ENCODE data around the gene HDAC5. TPM values are rescaled to one million over a fixed set of nuclear protein-coding genes. Genes with fewer than 3 reads are reported as not detected.
"Not testable (repeated sequence)": the region's sequence is repeated elsewhere in the genome, so short reads cannot be mapped to it uniquely, and the experiment has no call there.

HDAC5 gene
- 49.5 TPM for polyA plus RNA-seq

GRCh38 chr17:44123356-44124117, at the start of gene HDAC5:
TSS of gene HDAC5 (minus strand) at chr17:44123641. CDS start at chr17:44117515, 6,126 bp downstream.
- peaks cover 22 to 29% (median 27%) of the 10 kb centered on the region in 3 donors for H3K4me1 Mint-ChIP-seq
- peak within 1 kb of the TSS; percentile 89 to 99 (median 96) for H3K4me3 Mint-ChIP-seq
- no peaks in the 10 kb centered on the region for H3K9me3 Mint-ChIP-seq
- H3K36me3 Mint-ChIP-seq: peaks cover 1% of the 10 kb centered on the region
- peak within 1 kb of the TSS; percentile 91 to 96 (median 94) for H3K27ac Mint-ChIP-seq
- no peaks in the 10 kb centered on the region for H3K27me3 Mint-ChIP-seq

GRCh38 chr17:44171931-44172455, 48.6 kb upstream of the HDAC5 start:
- Mint-ChIP-seq H3K4me3 (no peak overlapping the region), H3K27me3 (no peaks in the 10 kb centered on the region), H3K36me3 (no peaks in the 10 kb centered on the region), H3K9me3 (no peaks in the 10 kb centered on the region), H3K27ac (no peak overlapping the region), H3K4me1 (peaks cover 0 to 11% (median 2%) of the 10 kb centered on the region in 3 donors)

GRCh38 chr17:44170499-44171201, 47.2 kb upstream of the HDAC5 start, which contains the start of gene ASB16:
TSS of gene ASB16 (plus strand) at chr17:44170704. CDS start at chr17:44170790, 86 bp downstream.
- no peak within 1 kb of the TSS for H3K4me3 Mint-ChIP-seq
- H3K27ac Mint-ChIP-seq: no peak within 1 kb of the TSS
- peaks cover 0 to 10% (median 2%) of the 10 kb centered on the region in 3 donors for H3K4me1 Mint-ChIP-seq
- H3K36me3 Mint-ChIP-seq: peaks cover 2% of the 10 kb centered on the region
- no peaks in the 10 kb centered on the region for H3K27me3 Mint-ChIP-seq
- H3K9me3 Mint-ChIP-seq: no peaks in the 10 kb centered on the region

GRCh38 chr17:44170135-44170498, 46.7 kb upstream of the HDAC5 start:
- H3K27ac Mint-ChIP-seq: no peak overlapping the region

GRCh38 chr17:44167181-44167861, 43.9 kb upstream of the HDAC5 start:
- no peak overlapping the region for H3K27ac Mint-ChIP-seq
- H3K4me3 Mint-ChIP-seq: no peak overlapping the region
- no peaks in the 10 kb centered on the region for H3K9me3 Mint-ChIP-seq
- H3K27me3 Mint-ChIP-seq: no peaks in the 10 kb centered on the region
- peaks cover 0 to 7% (median 2%) of the 10 kb centered on the region in 3 donors for H3K4me1 Mint-ChIP-seq
- H3K36me3 Mint-ChIP-seq: peaks cover 2% of the 10 kb centered on the region

More at GRCh38 chr17:44170135-44170498, 46.7 kb upstream of the HDAC5 start:
- peaks cover 2% of the 10 kb centered on the region for H3K36me3 Mint-ChIP-seq
- no peaks in the 10 kb centered on the region for H3K27me3 Mint-ChIP-seq
- no peak overlapping the region for H3K4me3 Mint-ChIP-seq
- no peaks in the 10 kb centered on the region for H3K9me3 Mint-ChIP-seq
- peaks cover 0 to 7% (median 2%) of the 10 kb centered on the region in 3 donors for H3K4me1 Mint-ChIP-seq

- Mint-ChIP-seq H3K4me1 (peaks cover 0 to 4% (median 0%) of the 10 kb centered on the region in 3 donors), H3K36me3 (peaks cover 2% of the 10 kb centered on the region), H3K27ac (no peak overlapping the region), H3K4me3 (no peak overlapping the region), H3K27me3 (no peaks in the 10 kb centered on the region), H3K9me3 (no peaks in the 10 kb centered on the region)
These were observed 41.0 kb upstream of the HDAC5 start for GRCh38 chr17:44164476-44164875.

GRCh38 chr17:44159519-44160210, 36.2 kb upstream of the HDAC5 start:
- Mint-ChIP-seq H3K27me3 (no peaks in the 10 kb centered on the region), H3K4me1 (no peaks in the 10 kb centered on the region), H3K4me3 (peak overlapping the region in 1 of 4 donors; percentile 39), H3K36me3 (peaks cover 1% of the 10 kb centered on the region), H3K9me3 (no peaks in the 10 kb centered on the region), H3K27ac (no peak overlapping the region)

- H3K36me3 Mint-ChIP-seq: peaks cover 1% of the 10 kb centered on the region
- no peaks in the 10 kb centered on the region for H3K9me3 Mint-ChIP-seq
- no peaks in the 10 kb centered on the region for H3K27me3 Mint-ChIP-seq
- H3K27ac Mint-ChIP-seq: no peak overlapping the region
- no peak overlapping the region for H3K4me3 Mint-ChIP-seq
- H3K4me1 Mint-ChIP-seq: no peaks in the 10 kb centered on the region
These were observed 32.0 kb upstream of the HDAC5 start for GRCh38 chr17:44155488-44155887.

- peaks cover 0 to 2% (median 0%) of the 10 kb centered on the region in 3 donors for H3K4me1 Mint-ChIP-seq
- H3K36me3 Mint-ChIP-seq: no peaks in the 10 kb centered on the region
- H3K9me3 Mint-ChIP-seq: no peaks in the 10 kb centered on the region
- no peak overlapping the region for H3K4me3 Mint-ChIP-seq
- peak overlapping the region in 1 of 3 donors; percentile 16 for H3K27ac Mint-ChIP-seq
- no peaks in the 10 kb centered on the region for H3K27me3 Mint-ChIP-seq
These were observed 29.4 kb upstream of the HDAC5 start for GRCh38 chr17:44152875-44153274.

GRCh38 chr17:44149750-44150329, 26.4 kb upstream of the HDAC5 start:
- no peaks in the 10 kb centered on the region for H3K27me3 Mint-ChIP-seq
- H3K27ac Mint-ChIP-seq: no peak overlapping the region
- no peak overlapping the region for H3K4me3 Mint-ChIP-seq
- H3K4me1 Mint-ChIP-seq: peaks cover 0 to 2% (median 0%) of the 10 kb centered on the region in 3 donors
- H3K9me3 Mint-ChIP-seq: no peaks in the 10 kb centered on the region
- no peaks in the 10 kb centered on the region for H3K36me3 Mint-ChIP-seq

GRCh38 chr17:44149066-44149465, 25.6 kb upstream of the HDAC5 start:
- H3K27me3 Mint-ChIP-seq, H3K27ac Mint-ChIP-seq, H3K36me3 Mint-ChIP-seq, H3K4me1 Mint-ChIP-seq, H3K9me3 Mint-ChIP-seq, H3K4me3 Mint-ChIP-seq: not testable (repeated sequence)

- no peak overlapping the region for H3K4me3 Mint-ChIP-seq
- H3K36me3 Mint-ChIP-seq: no peaks in the 10 kb centered on the region
- peaks cover 0 to 2% (median 0%) of the 10 kb centered on the region in 3 donors for H3K4me1 Mint-ChIP-seq
- no peaks in the 10 kb centered on the region for H3K27me3 Mint-ChIP-seq
- H3K27ac Mint-ChIP-seq: no peak overlapping the region
- H3K9me3 Mint-ChIP-seq: no peaks in the 10 kb centered on the region
These were observed 24.4 kb upstream of the HDAC5 start for GRCh38 chr17:44147812-44148211.

- H3K36me3 Mint-ChIP-seq: no peaks in the 10 kb centered on the region
- no peaks in the 10 kb centered on the region for H3K9me3 Mint-ChIP-seq
- peaks cover 0 to 4% (median 3%) of the 10 kb centered on the region in 3 donors for H3K4me1 Mint-ChIP-seq
- no peak overlapping the region for H3K4me3 Mint-ChIP-seq
- H3K27me3 Mint-ChIP-seq: no peaks in the 10 kb centered on the region
- H3K27ac Mint-ChIP-seq: peak overlapping the region in 1 of 3 donors; percentile 52
These were observed 23.2 kb upstream of the HDAC5 start for GRCh38 chr17:44146375-44147346.
